ENCODE data around the gene NRCAM.
"Not testable (repeated sequence)": the region's sequence is repeated elsewhere in the genome, so short reads cannot be mapped to it uniquely, and the experiment has no call there.

The NRCAM gene

DNA sequence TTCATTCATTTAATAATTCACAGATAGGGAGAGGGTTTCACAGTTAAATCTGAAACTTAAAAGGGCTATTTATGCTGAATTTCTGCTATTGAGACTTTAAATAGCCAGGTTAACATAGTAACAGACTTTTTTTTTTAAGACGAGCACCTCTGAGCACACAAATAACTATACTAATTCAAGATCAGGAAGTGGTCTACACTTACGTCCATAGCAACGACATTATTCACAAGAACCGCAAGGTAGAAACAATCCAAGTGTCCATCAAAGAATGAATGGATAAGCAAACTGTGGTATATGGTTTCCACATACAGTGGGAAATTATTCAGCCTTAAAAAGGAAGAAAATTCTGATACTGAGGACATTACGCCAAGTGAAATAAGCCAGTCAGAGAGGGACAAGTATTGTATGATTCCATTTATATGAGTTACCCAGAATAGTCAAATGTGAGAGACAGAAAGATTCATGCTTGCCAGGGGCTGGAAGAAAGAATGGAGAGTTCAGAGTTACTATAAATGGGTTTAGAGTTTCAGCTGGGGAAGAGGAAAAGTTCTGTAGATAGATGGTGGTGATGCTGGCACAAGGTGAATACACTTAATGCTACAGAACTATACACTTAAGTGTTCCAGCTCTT lies 185.7 kb downstream of the NRCAM start:
- no peak for DNase-seq

DNA sequence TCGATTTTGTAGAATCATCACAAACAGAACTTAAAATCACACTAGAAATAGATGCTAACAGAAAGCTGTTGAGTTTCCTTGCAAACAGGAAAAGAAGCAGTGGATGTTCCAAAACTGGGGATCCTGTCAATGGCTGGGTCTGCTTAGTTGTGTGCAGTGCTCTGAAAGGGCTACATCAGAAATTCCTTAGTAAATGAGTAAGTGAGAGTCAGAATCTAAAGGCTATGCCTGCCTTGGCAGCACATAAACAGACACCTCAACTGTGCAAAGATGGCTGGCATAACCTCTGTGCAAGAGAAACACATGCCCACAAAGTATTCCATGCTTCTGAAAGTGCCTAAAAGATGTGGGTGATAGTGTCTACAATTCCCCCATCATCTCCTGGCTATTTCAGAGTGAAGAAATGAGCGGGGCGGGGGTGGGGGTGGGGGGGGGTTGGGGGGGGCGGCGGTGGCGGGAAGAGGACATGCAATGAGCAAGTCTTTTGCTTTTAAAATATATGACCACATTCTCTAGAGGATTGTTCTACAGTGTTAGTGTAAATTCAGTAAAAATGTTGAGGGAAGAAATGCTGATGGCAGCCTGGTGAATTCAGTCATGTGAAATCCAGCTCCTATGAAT lies 187.9 kb downstream of the NRCAM start:
- DNase-seq: no peak

DNA sequence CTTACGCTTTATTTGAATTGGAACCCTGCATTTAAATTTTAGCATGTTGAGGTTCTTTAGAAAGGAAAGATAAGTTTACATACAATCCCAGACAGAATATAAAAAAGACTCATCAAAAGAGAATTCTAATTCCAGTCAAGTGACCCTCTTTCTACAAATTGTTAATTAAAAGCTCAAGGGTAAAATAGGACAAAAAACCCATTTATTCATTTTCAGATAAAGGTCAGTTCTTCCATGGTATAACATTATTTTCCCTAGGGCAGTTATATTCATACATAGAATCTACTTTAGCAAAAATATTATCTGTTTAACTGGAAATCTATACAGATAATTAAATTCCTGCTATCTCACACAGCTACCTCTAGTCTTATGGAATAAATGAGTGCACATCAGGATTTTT lies 188.6 kb downstream of the NRCAM start:
- no peak for DNase-seq

DNA sequence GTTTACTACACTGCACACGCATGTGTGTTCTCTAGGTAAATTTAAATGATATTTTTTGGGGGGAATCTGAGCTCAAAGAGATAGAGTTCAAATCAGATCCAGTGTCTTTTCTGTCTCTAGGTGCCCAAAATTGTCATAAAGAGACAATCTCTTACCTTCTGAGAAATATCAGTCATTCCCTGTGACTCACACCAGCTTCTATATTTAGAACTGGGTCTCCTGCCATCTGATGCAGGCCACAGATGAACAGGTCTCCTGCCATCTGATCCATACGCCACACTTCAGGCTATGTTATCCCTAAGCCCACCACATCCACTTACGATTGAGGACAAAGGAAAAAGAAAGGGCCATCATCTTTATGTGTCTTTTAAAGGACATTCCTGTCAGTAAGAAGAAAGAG lies 189.7 kb downstream of the NRCAM start:
- no peak for DNase-seq

DNA sequence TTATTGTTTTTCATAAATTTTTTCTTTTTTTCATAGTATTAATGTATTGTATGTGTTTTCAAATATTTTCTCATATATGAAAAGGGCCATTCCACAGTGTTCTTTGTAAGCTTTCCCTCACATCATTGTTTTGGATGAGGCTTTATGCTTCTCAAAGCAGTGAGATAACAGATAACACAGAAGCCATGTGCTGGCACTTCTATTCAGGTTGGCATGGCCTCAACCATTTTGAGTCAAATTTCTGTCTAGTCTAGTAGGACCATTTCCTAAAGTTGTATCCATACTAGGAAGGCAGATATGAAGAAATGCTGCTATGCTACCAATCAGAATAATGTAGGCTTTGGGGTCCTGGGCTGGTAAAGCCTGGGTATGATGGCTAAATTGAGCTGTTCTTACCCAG lies 190.2 kb downstream of the NRCAM start:
- no peak for DNase-seq

DNA sequence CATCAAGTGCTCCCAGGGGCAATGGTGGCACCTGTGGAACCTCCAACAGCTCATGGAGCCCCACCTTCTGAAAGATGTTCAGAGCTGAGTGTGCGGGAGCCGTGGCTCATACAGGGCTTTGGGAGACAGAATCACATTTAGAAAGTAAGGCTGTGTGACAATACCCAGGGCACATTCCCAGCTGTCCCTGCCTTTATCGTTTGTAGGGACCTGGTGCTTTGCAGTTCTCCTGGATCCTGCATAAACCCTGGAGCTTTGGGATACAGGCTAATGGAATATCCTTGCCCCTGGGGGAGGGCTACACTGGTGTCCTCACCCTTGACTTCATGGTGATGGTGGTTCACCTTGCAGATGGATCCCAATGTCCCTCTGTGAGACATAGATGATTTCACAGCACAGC lies 191.2 kb downstream of the NRCAM start:
- DNase-seq: no peak

DNA sequence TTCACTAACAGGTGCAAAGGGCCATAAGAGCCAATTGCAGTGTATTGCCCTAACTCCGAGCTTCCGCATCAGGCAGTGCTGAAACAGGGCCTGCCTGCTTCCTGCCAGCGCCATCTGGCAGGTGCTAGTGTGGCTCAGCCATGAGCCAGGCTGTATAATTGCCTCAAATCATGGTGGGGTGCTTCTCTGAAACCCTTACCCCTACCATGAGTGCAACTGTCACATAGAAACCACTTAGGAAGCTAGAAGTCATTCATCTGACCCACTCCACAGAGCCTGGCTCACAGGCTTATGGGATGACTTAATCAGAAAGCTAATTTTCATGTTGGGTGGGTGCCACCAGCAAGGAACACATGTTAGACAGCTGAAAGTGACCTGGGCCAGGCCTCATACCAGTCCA lies 192.8 kb downstream of the NRCAM start:
- no peak for DNase-seq

DNA sequence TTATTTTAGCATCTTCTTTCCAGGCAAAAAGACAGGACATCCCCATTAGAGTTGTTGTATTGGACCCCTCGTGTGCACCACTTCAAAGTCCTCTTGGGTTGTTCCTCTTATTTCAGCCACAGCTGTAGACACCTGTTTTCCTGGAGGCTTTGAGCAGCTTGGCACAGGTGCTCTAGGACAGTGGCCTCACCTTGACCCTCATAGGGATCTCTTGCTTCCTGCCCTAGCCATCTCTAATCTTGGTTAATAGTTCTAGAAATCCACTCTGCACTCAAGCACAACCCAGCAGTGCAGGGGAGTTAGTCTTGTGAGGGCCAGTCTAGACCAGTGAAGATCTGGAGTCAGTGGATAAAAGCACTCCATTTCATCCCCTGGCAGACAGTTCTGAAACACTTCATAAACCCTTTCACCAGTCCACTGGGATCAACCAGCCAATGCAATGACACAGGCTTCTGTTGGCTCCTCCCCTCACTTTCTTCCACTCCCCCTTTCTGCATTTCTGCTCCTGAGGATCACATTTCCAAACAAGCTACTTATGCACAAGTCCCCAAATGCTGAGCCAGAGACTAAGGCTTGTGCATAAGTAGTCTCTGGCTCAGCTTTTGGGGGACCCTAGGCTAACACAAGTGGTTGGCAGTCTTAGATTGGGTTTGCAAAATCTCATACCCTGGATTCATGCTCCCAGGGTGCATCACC lies 194.5 kb downstream of the NRCAM start:
- DNase-seq: no peak

DNA sequence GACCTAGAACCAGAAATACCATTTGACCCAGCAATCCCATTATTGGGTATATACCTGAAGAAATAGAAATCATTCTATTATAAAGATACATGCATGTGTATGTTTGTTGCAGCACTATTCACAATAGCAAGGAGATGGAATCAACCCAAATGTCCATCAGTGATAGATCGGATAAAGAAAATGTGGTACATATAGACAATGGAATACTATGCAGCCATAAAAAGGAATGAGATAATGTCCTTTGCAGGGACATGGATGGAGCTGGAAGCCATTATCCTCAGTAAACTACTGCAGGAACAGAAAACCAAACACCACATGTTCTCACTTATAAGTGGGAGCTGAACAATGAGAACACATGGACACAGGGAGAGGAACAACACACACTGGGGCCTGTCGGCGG lies 196.8 kb downstream of the NRCAM start:
- DNase-seq: not testable (repeated sequence)

DNA sequence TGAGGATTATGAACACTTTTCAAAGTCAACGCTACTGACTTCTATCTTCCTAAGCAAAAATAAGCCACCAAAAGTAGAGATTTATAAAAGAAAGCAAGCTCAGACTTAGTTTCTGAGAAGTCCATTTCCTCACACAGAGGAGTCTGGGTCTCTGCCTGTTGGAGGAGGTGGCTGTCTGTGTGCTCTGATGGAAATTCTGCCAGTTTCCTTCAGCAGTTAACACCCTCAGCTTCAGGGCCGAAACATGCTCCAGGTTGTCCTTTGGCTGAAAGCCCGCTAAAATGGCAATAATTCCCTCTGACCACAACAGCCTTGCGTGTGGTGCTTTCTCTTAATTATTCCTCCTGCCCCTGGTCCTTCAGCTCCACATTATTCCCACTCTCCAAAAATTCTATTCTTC lies 198.3 kb downstream of the NRCAM start:
- DNase-seq: no peak

DNA sequence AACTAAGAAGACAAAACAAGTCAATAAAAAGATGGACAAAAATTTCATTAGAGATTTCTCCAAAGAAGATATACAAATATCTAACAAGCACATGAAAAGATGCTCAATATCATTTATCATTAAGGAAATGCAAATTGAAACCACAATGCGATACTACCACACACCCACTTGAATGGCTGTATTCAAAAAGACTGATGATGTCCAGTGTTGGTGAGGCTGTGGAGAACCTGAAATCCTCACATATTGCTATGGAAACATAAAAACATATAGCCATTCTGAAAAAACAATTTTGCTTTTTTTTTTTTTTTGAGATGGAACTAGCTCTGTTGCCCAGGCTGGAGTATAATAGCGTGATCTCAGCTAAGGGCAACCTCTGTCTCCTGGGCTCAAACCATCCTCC lies 202.0 kb downstream of the NRCAM start:
- DNase-seq: no peak

DNA sequence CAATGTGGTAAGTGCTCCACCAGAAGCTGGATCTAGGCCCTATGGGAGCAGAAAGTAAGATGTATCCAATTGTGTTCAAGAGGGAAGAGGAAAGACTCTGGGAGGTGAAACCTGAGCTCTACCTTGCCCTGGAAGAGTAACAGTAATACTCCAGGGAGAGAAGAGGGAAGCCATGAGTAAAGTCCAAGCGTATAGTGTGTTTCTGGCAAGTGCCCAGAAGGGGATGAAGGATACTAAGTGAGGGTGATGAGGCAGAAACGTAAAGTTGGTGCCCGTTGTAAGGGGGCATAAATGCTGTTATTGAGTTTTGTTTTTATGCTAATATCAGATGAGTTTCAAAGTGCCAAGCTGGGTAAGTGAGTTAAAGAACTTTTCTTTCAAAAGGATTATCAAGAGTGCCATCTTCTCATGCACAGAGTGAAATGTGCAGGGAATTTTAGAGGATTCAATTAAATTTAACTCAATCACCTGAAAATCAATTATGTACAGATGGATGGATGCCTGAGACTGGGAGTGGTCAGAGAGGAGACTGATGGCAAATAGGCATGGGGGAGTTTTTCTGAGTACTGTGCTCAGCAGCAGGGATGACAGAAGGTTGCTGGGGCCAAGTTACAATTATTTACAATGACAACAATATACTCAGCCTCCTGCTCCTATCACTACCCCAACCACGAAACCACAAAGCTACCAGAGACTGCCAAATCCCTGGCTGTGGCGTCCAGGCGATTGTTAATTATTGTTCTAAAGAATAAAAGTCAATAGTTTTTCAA lies 202.8 kb downstream of the NRCAM start:
- no peak for DNase-seq

DNA sequence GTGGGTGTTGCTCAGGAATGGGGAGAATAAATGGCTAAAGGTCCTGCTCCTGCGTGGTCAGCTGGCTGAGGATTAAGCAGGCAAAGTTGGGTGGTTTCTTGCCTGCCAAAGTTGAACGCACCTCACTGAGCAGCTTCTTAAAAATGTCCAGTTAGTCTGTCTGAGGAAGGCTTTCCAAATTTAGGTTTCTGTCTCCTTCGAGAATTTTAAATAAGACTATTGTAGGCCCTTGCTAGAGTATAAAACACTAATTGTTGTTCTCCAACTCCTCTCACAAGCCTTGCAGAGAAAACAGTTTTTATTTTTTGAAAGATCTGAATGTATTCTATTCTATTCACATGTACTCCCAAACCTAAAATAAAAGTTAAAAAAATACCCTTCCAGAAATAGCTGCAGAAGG lies 204.1 kb downstream of the NRCAM start:
- DNase-seq: no peak

DNA sequence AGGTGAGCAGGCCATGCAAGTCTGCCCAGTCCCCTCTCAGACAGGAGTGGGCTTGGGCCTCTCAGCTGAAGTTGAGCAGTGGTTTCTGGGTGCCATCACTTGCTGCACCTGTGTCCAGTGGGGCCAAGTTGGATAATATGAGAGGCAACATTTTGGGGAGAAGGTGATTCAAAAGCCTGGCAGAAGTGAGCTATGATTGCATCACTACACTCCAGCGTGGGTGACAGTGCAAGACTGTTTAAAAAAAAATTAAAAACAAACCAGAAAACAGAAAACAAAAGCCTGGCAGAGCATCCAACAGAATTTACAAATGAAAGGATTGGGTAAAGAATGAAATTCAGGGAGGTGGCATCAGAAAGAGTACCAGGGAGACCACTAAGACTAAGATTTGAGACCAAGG lies 204.5 kb downstream of the NRCAM start:
- DNase-seq: no peak

DNA sequence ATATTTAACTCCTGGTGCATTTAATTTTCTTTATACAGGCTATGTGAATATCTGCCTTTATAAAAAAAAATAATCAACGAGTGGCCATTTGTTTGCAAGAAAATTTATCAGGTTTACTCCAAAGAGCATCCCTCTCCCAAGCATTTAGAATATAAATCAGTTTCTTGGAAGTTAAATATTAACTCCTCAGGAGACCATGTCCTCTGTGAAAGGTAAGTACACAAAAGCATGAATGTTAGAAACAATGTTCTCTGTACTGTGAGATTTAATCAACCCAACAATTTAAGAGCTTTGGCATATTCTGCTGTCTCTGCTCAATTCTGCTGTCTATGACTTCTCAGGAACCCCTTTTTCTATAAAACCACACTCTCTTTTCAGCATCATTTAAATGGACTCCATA lies 206.8 kb downstream of the NRCAM start:
- no peak for DNase-seq

DNA sequence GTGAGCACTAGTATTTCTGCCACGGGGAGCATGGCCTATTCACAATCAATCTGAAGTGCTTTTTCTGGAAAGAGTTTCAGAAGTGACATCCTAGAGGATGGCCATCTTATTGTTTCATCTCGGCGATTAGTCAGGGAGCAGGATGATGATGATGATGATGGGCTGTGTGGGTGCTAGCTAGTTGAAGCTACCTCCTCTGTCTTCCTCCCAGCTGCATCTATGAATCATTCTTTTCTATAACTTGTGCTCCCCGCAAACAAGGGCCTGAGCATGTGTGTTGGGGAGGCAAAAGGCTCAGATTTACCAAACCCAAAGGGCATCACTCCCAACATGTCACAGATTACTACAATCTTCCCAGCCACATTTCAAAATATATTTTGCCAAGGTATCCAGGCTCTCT lies 207.4 kb downstream of the NRCAM start:
- DNase-seq: no peak

DNA sequence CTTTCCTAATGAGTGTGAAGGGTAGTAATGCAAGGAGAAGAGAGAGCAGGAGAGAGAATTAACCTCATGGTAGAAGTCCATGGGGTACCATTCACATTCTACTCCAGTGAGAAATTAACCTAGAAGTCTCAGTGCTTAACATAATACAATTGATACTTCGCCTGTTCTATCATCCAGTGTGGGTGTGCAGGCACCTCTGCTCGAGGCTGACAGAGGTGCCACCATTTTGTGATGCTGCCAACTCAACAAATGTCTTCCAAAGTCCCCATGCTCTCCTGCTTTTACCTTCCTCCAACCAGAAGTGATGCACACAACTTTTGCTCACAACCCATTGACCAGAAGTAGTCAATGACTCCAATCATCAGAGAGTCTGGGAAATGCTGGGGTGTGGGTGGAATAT lies 207.8 kb downstream of the NRCAM start:
- no peak for DNase-seq

DNA sequence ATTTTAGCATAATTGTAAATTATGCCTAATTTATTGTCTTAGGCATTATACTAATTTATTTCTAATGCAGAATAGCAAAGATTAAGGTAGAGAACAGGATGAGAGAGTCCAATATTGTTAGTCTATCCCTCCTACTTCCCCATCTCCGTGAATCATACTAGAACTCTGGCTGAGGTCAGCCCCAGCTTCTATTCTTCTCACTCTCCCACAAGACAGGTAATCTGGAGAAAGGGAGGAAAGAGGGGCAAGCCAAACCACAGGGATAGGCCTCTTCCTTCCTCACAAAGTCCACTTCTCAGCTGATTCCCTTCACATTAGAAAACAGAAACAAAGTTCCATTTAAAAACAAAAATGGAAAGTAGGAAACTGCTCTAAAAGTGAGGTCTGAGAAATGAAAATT lies 208.6 kb downstream of the NRCAM start:
- DNase-seq: no peak

DNA sequence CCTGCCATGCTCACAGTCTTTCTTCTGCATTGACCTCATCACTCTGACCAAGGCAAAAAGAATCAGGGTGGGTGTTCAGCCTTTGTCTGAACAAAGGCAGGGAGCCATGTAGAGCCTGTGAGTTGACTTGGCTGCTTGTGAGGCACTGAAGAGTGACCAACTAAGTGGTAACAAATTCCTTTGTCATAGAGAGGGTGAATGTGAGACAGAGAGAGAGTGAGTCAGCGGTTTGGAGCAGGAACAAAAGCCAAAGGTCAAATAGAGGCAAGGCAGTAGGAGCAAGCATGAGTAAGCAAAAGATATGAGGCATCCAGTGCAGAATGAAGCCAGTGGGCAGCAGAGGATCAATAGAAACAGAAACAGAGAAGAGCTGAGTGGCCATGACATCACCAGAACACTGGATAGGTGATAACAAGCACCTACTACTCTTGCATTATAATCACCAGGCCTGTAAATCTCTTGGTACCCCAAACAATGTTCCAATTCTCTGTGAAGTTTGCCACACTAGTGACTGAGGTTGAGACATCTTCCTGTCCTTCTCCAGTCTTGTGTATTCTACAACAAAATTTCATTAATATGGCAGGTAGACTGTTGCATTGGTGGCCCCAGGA lies 209.9 kb downstream of the NRCAM start:
- DNase-seq: no peak

DNA sequence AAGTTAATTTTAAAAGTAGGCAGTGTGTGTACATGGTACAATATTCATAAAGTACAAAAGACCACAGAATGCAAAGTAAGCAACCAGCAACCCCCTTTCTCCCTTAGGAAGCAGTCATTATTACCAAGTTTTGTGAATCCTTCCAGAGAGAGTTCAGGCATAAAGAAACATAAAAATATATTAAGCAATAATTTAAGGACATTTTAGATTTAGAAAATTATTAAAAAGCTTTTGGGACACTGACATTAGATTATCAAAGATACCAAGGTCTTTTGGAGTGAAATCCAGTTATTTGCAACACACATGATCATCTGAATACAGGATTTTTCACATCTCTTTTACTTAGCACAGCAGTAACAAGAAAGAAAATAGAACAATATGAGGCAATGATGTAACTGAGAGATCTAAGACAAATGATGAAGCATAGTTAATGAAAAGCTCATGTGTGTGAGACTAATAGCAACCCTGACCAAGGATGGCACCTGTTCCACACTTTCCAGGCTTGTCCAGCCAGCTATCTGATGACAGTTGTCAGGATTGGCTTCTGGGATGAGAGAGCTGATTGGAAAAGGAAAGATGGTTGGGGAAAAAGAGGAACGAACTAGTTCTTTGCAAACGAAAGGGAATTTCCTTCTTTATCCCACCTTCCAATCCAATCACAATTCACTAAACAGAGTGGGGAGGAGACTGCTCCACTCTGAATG lies 210.6 kb downstream of the NRCAM start:
- no peak for DNase-seq

DNA sequence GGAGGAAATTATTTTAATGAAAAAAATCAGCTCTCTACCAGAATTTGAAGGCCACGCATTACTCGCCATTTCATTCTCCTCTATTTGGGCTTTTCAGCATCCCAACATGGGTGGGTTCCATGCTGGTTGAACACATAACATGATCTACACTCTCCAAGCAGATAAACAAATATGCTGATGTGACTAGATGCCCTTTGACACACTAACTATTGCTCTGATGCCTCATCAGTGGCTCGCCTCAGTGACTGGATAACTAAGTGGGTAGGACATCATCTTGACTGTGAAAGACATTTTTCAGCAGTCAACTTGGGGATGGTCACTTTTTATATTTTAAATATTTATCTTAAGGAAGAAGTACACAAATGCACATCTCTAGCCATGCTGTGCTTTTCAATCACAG lies 212.1 kb downstream of the NRCAM start:
- no peak for DNase-seq

DNA sequence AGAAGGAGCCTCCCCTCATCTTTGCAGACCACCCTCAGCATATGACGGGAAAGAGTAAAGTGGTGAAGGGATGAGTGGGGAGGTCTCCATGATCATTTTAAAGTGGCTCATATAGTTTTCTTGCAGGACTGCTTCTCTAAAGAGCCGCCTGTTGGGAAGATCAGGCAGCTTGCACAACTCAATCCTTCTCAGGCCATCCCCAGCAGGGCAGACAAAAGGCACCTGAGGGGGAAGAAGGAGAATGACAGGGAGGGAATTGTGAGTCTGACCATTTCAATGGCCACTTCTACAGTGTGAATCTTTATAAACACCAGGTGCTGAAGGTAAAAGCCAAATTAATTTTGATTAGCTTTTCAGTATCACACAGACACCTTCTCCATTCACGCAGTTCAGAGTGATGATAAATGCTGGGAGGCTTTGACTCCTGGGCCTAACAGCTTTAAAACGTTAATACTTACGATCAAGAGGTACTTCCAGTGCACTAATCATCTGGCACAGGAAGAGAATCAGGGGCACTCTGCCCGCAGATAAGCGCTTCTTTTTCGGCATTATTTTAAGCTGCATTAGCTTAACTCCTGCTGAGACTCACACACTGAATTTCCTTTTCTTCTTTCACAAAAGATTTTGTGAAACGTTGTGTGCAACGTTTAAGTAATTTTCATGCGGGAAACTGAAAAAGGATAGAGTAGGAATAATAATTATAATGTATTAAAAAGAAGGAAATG lies 216.6 kb downstream of the NRCAM start:
- DNase-seq: no peak
